K562 (cell line): ENCODE results near the gene ENDOD1. TPM values are rescaled to one million over a fixed set of nuclear protein-coding genes. Genes with fewer than 3 reads are reported as not detected.

Experiments used
- NEUROD1 ChIP-seq: fragments of 150-350 bp; IDR thresholded peaks from 2 replicates; pipeline ENCODE4 v1.6.1; 2014; ENCODE audit warnings: borderline replicate concordance, low read length, low read depth; ENCODE audit not compliant: partially characterized antibody
- TCF7 ChIP-seq: sonication (generic); IDR thresholded peaks from 2 replicates; pipeline ENCODE4 v1.6.1; 2016; ENCODE audit warnings: antibody characterized with exemption, borderline replicate concordance
- VEZF1 ChIP-seq: fragments of 200-800 bp; sonication (Bioruptor generic); IDR thresholded peaks from 2 replicates; pipeline ENCODE4 v1.6.1; 2017; ENCODE audit warnings: missing genetic modification characterization, missing compliant biosample characterization
- polyA plus RNA-seq, 8 experiments: library from polyadenylated mRNA; depleted of rRNA in 4 of 8; stranded (reverse) in 5 of 8; unstranded in 3 of 8; fragments of >200 nt; fragmentation: Nextera tagmentation in 2 of 8; fragmentation: Illumina TruSeq in 1 of 8; extraction: Ambion mirVana in 2 of 8; extraction: Trizol in 1 of 8; gene quantifications; 2 replicates each; pipeline versions ENCODE4 v1.2.1 to v1.2.3, GENCODE V29; 2011 to 2014; ENCODE audit warnings: inconsistent platforms in 1 of 8, missing spikeins in 1 of 8
- total RNA-seq, 7 experiments: library from RNA; depleted of rRNA in 6 of 7; stranded (reverse); fragments of >200 nt in 6 of 7; fragmentation: Illumina TruSeq in 2 of 7; extraction: Trizol in 2 of 7; gene quantifications; 2 replicates each; pipeline versions ENCODE4 v1.2.1 to v1.2.3, GENCODE V29; 2011 to 2021; ENCODE audit warnings: low replicate concordance in 1 of 7
- TF ChIP-seq, protein P1 (sequence below): fragments of 450-650 bp; IDR thresholded peaks from 2 replicates; pipeline ENCODE4 v1.6.1; 2017; ENCODE audit warnings: mild to moderate bottlenecking, moderate library complexity

Gene ENDOD1
- total and polyA plus RNA-seq, 9 of the 15 experiments (the other 6 are each of a cell fraction or from before 2014, with no cell fraction given): 4.2 to 11.8 (median 9.3) TPM

GRCh38 chr11:95143106-95143681 lies 53.5 kb downstream of the ENDOD1 start (continued):
- no peak for TF ChIP-seq VEZF1 (CRISPR knock-in tag)
- TF ChIP-seq NEUROD1: no peak
- no peak for TF ChIP-seq TCF7
- TF ChIP-seq, protein P1, sequence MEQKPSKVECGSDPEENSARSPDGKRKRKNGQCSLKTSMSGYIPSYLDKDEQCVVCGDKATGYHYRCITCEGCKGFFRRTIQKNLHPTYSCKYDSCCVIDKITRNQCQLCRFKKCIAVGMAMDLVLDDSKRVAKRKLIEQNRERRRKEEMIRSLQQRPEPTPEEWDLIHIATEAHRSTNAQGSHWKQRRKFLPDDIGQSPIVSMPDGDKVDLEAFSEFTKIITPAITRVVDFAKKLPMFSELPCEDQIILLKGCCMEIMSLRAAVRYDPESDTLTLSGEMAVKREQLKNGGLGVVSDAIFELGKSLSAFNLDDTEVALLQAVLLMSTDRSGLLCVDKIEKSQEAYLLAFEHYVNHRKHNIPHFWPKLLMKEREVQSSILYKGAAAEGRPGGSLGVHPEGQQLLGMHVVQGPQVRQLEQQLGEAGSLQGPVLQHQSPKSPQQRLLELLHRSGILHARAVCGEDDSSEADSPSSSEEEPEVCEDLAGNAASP: no peak
